Suprapubic skin (tissue), 4 donors: ENCODE measurements around the gene SND1. TPM values are rescaled to one million over a fixed set of nuclear protein-coding genes. Genes with fewer than 3 reads are reported as not detected.

ENCODE experiments used
- DNase-seq, 2 donors: peaks; one replicate each; pipeline ENCODE4 v3.0.0-alpha.2; 2019; ENCODE audit warnings: low spot score in 2 of 2
- H3K27ac ChIP-seq: fragments of 200-600 bp; sonication (generic); one replicate; pipeline ENCODE4 v1.5.1; 2019
- H3K27me3 ChIP-seq: fragments of 200-600 bp; sonication (generic); one replicate; pipeline ENCODE4 v1.5.1; 2019
- H3K36me3 ChIP-seq: fragments of 200-600 bp; sonication (generic); one replicate; pipeline ENCODE4 v1.5.1; 2019
- H3K4me1 ChIP-seq: fragments of 200-600 bp; sonication (generic); one replicate; pipeline ENCODE4 v1.5.1; 2019
- H3K4me3 ChIP-seq: fragments of 200-600 bp; sonication (generic); one replicate; pipeline ENCODE4 v1.5.1; 2019; ENCODE audit warnings: mild to moderate bottlenecking
- H3K9me3 ChIP-seq: fragments of 200-600 bp; sonication (generic); one replicate; pipeline ENCODE4 v1.5.1; 2019
- CTCF ChIP-seq, 2 donors: fragments of 200-600 bp in 1 of 2; fragments of 450-650 bp in 1 of 2; sonication (generic) in 1 of 2; IDR thresholded peaks; one replicate each; pipeline ENCODE4 v1.5.1; 2016 to 2019; ENCODE audit warnings: antibody characterized with exemption in 2 of 2, mild to moderate bottlenecking in 1 of 2, moderate library complexity in 1 of 2
- EP300 ChIP-seq: sonication (generic); formaldehyde crosslinking; IDR thresholded peaks from one replicate; pipeline ENCODE4 v1.6.1; 2017; ENCODE audit warnings: antibody characterized with exemption
- POLR2A ChIP-seq, 2 donors: fragments of 450-650 bp; IDR thresholded peaks; one replicate each; pipeline ENCODE4 v1.6.1; 2017; ENCODE audit warnings: antibody characterized with exemption in 2 of 2, mild to moderate bottlenecking in 2 of 2, moderate library complexity in 2 of 2
- POLR2AphosphoS5 ChIP-seq, 3 donors: sonication (generic); formaldehyde crosslinking; IDR thresholded peaks; one replicate each; pipeline ENCODE4 v1.6.1; 2017; ENCODE audit warnings: antibody characterized with exemption in 3 of 3
- WGBS: methylation state at CpG from one replicate; pipeline ENCODE4 v1.1.5; 2018; 5-methylcytosine and 5-hydroxymethylcytosine counted together
- total RNA-seq, 4 donors: library from RNA; depleted of rRNA; stranded (reverse); fragments of >200 nt; gene quantifications; one replicate each; pipeline ENCODE4 v1.1.0, GENCODE V29; 2016

The SND1 gene
- total RNA-seq, 4 donors from 2014 or later, result 72.2 to 99.8 (median 77.2) TPM

GRCh38 chr7:128041203-128041602 is 389.2 kb downstream of the SND1 start:
- Histone ChIP-seq H3K4me1 (peaks cover 6% of the 10 kb centered on the region), H3K9me3 (no peaks in the 10 kb centered on the region), H3K36me3 (peaks cover 5% of the 10 kb centered on the region), H3K4me3 (no peak overlapping the region), H3K27ac (no peak overlapping the region), H3K27me3 (no peaks in the 10 kb centered on the region)
- WGBS, result 51% methylated on average over 7 of the region's 7 CpGs
- no peak for DNase-seq
- TF ChIP-seq POLR2A (IDR thresholded peaks at IDR 0.05) (no peak), EP300 (no peak), POLR2AphosphoS5 (IDR thresholded peaks at IDR 0.05) (no peak), CTCF (IDR thresholded peaks at IDR 0.05) (no peak)

GRCh38 chr7:128042012-128042411 is 390.0 kb downstream of the SND1 start:
- no peak for DNase-seq
- 92% methylated on average over 2 of the region's 2 CpGs for WGBS
- no peaks in the 10 kb centered on the region for H3K9me3 ChIP-seq
- TF ChIP-seq POLR2A (IDR thresholded peaks at IDR 0.05) (no peak), POLR2AphosphoS5 (IDR thresholded peaks at IDR 0.05) (no peak), EP300 (no peak), CTCF (IDR thresholded peaks at IDR 0.05) (no peak)
- H3K27me3 ChIP-seq, result no peaks in the 10 kb centered on the region
- H3K4me1 ChIP-seq, result peaks cover 6% of the 10 kb centered on the region
- H3K36me3 ChIP-seq, result peaks cover 5% of the 10 kb centered on the region
- H3K27ac ChIP-seq, result no peak overlapping the region
- H3K4me3 ChIP-seq, result no peak overlapping the region

- no peak for TF ChIP-seq CTCF (IDR thresholded peaks at IDR 0.05)
- TF ChIP-seq EP300, result no peak
- no peak for TF ChIP-seq POLR2A (IDR thresholded peaks at IDR 0.05)
- WGBS, result 77% methylated on average over 5 of the region's 5 CpGs
Measured at GRCh38 chr7:128044064-128044463, 392.1 kb downstream of the SND1 start.

GRCh38 chr7:128045158-128045557 is 393.2 kb downstream of the SND1 start:
- Histone ChIP-seq H3K9me3 (no peaks in the 10 kb centered on the region), H3K36me3 (peaks cover 5% of the 10 kb centered on the region), H3K4me1 (peaks cover 6% of the 10 kb centered on the region), H3K27ac (no peak overlapping the region), H3K4me3 (no peak overlapping the region), H3K27me3 (no peaks in the 10 kb centered on the region)
- no peak for TF ChIP-seq CTCF (IDR thresholded peaks at IDR 0.05)
- TF ChIP-seq POLR2AphosphoS5 (IDR thresholded peaks at IDR 0.05), result no peak
- TF ChIP-seq POLR2A (IDR thresholded peaks at IDR 0.05), result no peak
- no peak for TF ChIP-seq EP300
- WGBS, result 67% methylated on average over 1 of the region's 1 CpG
- no peak for DNase-seq

More at GRCh38 chr7:128044064-128044463, 392.1 kb downstream of the SND1 start:
- Histone ChIP-seq H3K36me3 (peaks cover 5% of the 10 kb centered on the region), H3K27me3 (no peaks in the 10 kb centered on the region), H3K4me1 (peaks cover 6% of the 10 kb centered on the region), H3K27ac (no peak overlapping the region), H3K9me3 (no peaks in the 10 kb centered on the region), H3K4me3 (no peak overlapping the region)
- no peak for DNase-seq

GRCh38 chr7:128045766-128046165 is 393.8 kb downstream of the SND1 start:
- Histone ChIP-seq H3K4me1 (peaks cover 6% of the 10 kb centered on the region), H3K9me3 (no peaks in the 10 kb centered on the region), H3K27me3 (no peaks in the 10 kb centered on the region), H3K27ac (no peak overlapping the region), H3K4me3 (no peak overlapping the region), H3K36me3 (peaks cover 5% of the 10 kb centered on the region)
- WGBS, result 58% methylated on average over 1 of the region's 1 CpG
- no peak for DNase-seq
- TF ChIP-seq POLR2AphosphoS5 (IDR thresholded peaks at IDR 0.05), result no peak
- TF ChIP-seq CTCF (IDR thresholded peaks at IDR 0.05), result no peak
- no peak for TF ChIP-seq POLR2A (IDR thresholded peaks at IDR 0.05)
